Measurements from ENCODE around the gene TMCO6.

DNA sequence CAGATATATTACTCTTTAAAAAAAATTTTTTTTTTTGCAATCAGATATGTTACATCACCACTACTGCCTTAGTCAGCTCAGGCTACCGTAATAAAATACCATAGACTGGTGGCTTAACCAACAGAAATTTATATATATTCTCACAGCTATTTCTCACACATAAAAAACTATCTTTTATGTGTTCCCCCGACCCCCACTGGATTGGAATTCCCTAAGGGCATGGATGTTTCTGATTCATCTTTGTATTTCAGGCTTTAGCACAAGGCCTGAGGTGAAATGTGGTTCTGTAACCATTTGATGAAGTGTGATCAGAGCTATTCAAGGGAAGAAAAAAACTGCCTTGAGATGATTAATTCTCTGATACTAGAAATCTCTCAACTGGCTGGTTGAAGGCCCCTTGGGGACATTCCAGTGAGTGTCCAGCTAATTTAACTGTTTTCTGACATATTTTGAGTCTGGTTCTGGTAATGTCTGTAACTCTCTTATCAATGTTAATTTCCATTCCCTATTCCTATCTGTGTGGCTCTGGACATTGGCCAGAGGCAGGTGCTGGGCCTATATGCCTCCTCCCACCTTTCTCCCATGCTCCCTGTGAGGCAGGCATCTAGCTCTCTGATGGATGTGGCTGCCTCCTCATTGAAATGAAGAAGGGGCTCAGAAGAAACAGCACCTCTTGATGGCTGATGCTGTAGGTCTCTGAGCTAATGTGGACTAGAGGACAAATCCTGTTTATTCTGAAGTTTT lies 8.8 kb upstream of the TMCO6 start:
- TF ChIP-seq YY1 (IDR thresholded peaks at IDR 0.05; ENCODE audit: insufficient read depth, insufficient read length): no peak
- TF ChIP-seq ZNF274 (IDR thresholded peaks at IDR 0.05; ENCODE audit: low read depth, low read length): no peak
- no peak for TF ChIP-seq SUZ12 (IDR thresholded peaks at IDR 0.05; ENCODE audit: extremely low read depth, insufficient read depth, insufficient read length)
